Measurements from ENCODE around the gene TBC1D24. TPM values are rescaled to one million over a fixed set of nuclear protein-coding genes. Genes with fewer than 3 reads are reported as not detected.

TBC1D24 gene
- polyA plus RNA-seq, 1 of the 3 experiments (the other 2 are of a cell fraction): 6.7 TPM

DNA sequence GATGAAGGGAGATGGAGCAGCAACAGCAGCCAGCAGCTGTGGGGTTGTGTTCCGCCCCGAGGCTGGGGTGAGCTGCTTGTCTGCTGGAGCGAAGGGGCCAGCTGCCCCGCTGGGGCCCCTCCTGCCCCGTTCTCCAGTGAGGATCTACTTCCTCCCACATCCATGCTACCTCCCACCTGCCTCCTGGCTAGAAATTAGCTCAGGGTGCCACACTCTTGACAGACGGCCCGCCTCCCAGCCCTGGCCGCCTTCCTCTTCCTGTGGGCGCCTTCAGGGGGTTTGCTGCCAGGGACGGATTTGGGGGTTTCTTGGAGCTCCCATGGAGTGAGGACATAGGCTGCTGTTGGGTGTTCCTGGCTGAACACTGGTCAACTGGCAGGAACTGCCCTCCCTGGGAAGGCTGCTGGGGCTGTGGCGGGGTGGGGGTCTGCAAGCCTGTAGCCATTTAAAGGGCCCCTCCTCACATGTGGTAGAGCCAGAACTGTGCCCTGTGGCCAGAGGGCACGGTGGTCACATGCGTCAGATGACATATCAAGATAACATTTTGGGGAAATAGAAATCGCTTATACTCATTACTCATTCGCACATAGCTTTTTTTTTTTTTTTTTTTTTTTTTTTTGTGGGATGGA lies 13.1 kb downstream of the TBC1D24 start:
- Histone ChIP-seq H3K4me3 (ENCODE audit: low read depth in 2 of 2, low read length in 1 of 2) (no peak overlapping the region), H3K27ac (ENCODE audit: low read depth in 2 of 2, low read length in 1 of 2) (peak overlapping the region in 1 of 2 experiments; percentile 29; a peak in 1 of 4 replicates), H3K4me2 (no peak overlapping the region), H3K9ac (no peak overlapping the region), H3K9me2 (no peaks in the 10 kb centered on the region), H3K9me3 (no peaks in the 10 kb centered on the region), H4K20me1 (ENCODE audit: insufficient read depth) (no peaks in the 10 kb centered on the region), H3K79me2 (ENCODE audit: insufficient read depth) (no peaks in the 10 kb centered on the region), H3K36me3 (replicated peaks in 1 of 2; ENCODE audit: control insufficient read depth in 1 of 2, insufficient read depth in 2 of 2, low read length in 1 of 2) (no peaks in the 10 kb centered on the region), H2AFZ (ENCODE audit: low read depth) (no peak overlapping the region), H3K27me3 (ENCODE audit: insufficient read depth) (no peaks in the 10 kb centered on the region), H3F3A (replicated peaks; ENCODE audit: insufficient read depth) (no peaks in the 10 kb centered on the region), H3K4me1 (ENCODE audit: control insufficient read depth in 1 of 2, insufficient read depth in 2 of 2, low read depth in 1 of 2, low read length in 1 of 2) (peaks cover 0 to 30% of the 10 kb centered on the region in 2 experiments; a peak in 1 of 4 replicates)
- 90% methylated on average over 12 of the region's 15 CpGs for WGBS (ENCODE audit: low lambda C conversion rate)
- ChIA-PET POLR2A (interaction anchor here (0.6 to 1.2 kb wide), 2 partner anchors 17 to 141 kb away, joined by 3 to 4 read pairs; no protein-coding TSS in a partner anchor), CTCF (interaction anchor here (0.6 to 12.7 kb wide), 7 partner anchors 10 to 26 kb away, joined by 3 to 95 read pairs (median 3); partner anchors contain the start of genes ATP6V0C and TBC1D24)
- peak; percentile 65 for DNase-seq
- TF ChIP-seq, protein P1, sequence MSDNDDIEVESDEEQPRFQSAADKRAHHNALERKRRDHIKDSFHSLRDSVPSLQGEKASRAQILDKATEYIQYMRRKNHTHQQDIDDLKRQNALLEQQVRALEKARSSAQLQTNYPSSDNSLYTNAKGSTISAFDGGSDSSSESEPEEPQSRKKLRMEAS (IDR thresholded peaks at IDR 0.05; ENCODE audit: low read depth): no peak
- TF ChIP-seq GABPA (IDR thresholded peaks at IDR 0.05; ENCODE audit: low read depth) (no peak), CHD2 (IDR thresholded peaks at IDR 0.05; ENCODE audit: low read length, partially characterized antibody) (no peak), SMC3 (IDR thresholded peaks at IDR 0.05; ENCODE audit: low read depth, low read length) (no peak), YY1 (IDR thresholded peaks at IDR 0.05; ENCODE audit: low read depth) (no peak), GATA2 (CRISPR knock-in tag; IDR thresholded peaks at IDR 0.05) (no peak), NRF1 (IDR thresholded peaks at IDR 0.05; ENCODE audit: low read depth, low read length) (no peak), RFX5 (IDR thresholded peaks at IDR 0.05; ENCODE audit: low read length) (no peak), MXI1 (IDR thresholded peaks at IDR 0.05; ENCODE audit: low read depth, low read length) (no peak), RAD21 (IDR thresholded peaks at IDR 0.05; ENCODE audit: low read length) (no peak), TEAD4 (IDR thresholded peaks at IDR 0.05; ENCODE audit: borderline replicate concordance, insufficient read depth) (no peak)
- TF ChIP-seq, protein P2, sequence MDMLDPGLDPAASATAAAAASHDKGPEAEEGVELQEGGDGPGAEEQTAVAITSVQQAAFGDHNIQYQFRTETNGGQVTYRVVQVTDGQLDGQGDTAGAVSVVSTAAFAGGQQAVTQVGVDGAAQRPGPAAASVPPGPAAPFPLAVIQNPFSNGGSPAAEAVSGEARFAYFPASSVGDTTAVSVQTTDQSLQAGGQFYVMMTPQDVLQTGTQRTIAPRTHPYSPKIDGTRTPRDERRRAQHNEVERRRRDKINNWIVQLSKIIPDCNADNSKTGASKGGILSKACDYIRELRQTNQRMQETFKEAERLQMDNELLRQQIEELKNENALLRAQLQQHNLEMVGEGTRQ (IDR thresholded peaks at IDR 0.05; ENCODE audit: borderline replicate concordance, low read depth, low read length): no peak

DNA sequence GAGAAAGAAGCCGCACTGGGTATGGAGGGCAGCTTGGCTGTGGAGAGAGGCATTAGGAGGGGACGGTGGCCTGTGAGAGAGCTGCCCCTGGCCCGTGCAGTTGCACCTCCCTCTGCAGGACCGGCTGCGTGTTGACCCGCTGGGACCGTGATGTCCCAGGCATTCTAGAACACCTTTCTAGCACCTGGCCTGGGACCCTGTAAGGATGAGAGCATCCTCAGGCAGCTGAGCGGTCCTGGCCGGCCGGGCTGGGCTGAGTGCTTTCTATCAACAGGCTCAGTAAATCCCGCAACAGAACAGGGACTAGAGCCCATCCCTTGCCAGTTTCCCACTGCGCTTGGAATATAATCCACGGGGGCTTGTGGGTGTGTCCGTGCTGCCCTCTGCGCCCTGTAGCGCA lies 14.7 kb downstream of the TBC1D24 start:
- H3K4me3 ChIP-seq (ENCODE audit: low read depth in 2 of 2, low read length in 1 of 2): no peak overlapping the region
- no peak for DNase-seq
- H3F3A ChIP-seq (replicated peaks; ENCODE audit: insufficient read depth): no peaks in the 10 kb centered on the region
- 94% methylated on average over 8 of the region's 16 CpGs for WGBS (ENCODE audit: low lambda C conversion rate)
- H3K79me2 ChIP-seq (ENCODE audit: insufficient read depth): no peaks in the 10 kb centered on the region
- POLR2A ChIA-PET: no interaction called here
- no peaks in the 10 kb centered on the region for H3K9me2 ChIP-seq
- no peaks in the 10 kb centered on the region for H3K36me3 ChIP-seq (replicated peaks in 1 of 2; ENCODE audit: control insufficient read depth in 1 of 2, insufficient read depth in 2 of 2, low read length in 1 of 2)
- CTCF ChIA-PET: interaction anchor here (1.0 to 12.7 kb wide), 2 partner anchors 11 to 15 kb away, joined by 3 to 95 read pairs; partner anchors contain the start of gene TBC1D24
- TF ChIP-seq GABPA (IDR thresholded peaks at IDR 0.05; ENCODE audit: low read depth) (no peak), RXRA (IDR thresholded peaks at IDR 0.05; ENCODE audit: borderline replicate concordance, low read depth) (no peak), TCF12 (IDR thresholded peaks at IDR 0.05) (no peak), RFX5 (IDR thresholded peaks at IDR 0.05; ENCODE audit: low read length) (no peak)
- H3K4me1 ChIP-seq (ENCODE audit: control insufficient read depth in 1 of 2, insufficient read depth in 2 of 2, low read depth in 1 of 2, low read length in 1 of 2): peaks cover 0 to 15% of the 10 kb centered on the region in 2 experiments; a peak in 1 of 4 replicates
- no peaks in the 10 kb centered on the region for H4K20me1 ChIP-seq (ENCODE audit: insufficient read depth)
- H3K9ac ChIP-seq: no peak overlapping the region
- H3K9me3 ChIP-seq: no peaks in the 10 kb centered on the region
- H2AFZ ChIP-seq (ENCODE audit: low read depth): no peak overlapping the region
- H3K27ac ChIP-seq (ENCODE audit: low read depth in 2 of 2, low read length in 1 of 2): no peak overlapping the region
- H3K27me3 ChIP-seq (ENCODE audit: insufficient read depth): no peaks in the 10 kb centered on the region
- H3K4me2 ChIP-seq: no peak overlapping the region
